Raji (cell line): ENCODE results near the gene SLC38A7.

Experiments
- POLR2A ChIP-seq: IDR thresholded peaks from 2 replicates; pipeline ENCODE4 v1.6.1; 2011; ENCODE audit warnings: low read depth, low read length, control low read depth; ENCODE audit not compliant: insufficient read depth

SLC38A7 gene

GRCh38 chr16:58695368-58695767, 10.8 kb upstream of the SLC38A7 start:
- TF ChIP-seq POLR2A: no peak

- no peak for TF ChIP-seq POLR2A
These were observed 7.9 kb upstream of the SLC38A7 start for GRCh38 chr16:58692450-58692849.

- no peak for TF ChIP-seq POLR2A
These were observed 497 bp upstream of the SLC38A7 start for GRCh38 chr16:58685084-58685449.

- TF ChIP-seq POLR2A: no peak
These were observed 593 bp downstream of the SLC38A7 start for GRCh38 chr16:58684001-58684353.

- TF ChIP-seq POLR2A: no peak
These were observed 4.8 kb downstream of the SLC38A7 start for GRCh38 chr16:58679763-58680162.

- TF ChIP-seq POLR2A: no peak
These were observed 5.9 kb downstream of the SLC38A7 start for GRCh38 chr16:58678716-58679115.

- no peak for TF ChIP-seq POLR2A
These were observed 6.3 kb downstream of the SLC38A7 start for GRCh38 chr16:58678269-58678668.

GRCh38 chr16:58670946-58671583, 13.5 kb downstream of the SLC38A7 start:
- TF ChIP-seq POLR2A: no peak

GRCh38 chr16:58670177-58670576, 14.4 kb downstream of the SLC38A7 start:
- TF ChIP-seq POLR2A: no peak

- no peak for TF ChIP-seq POLR2A
These were observed 19.4 kb downstream of the SLC38A7 start for GRCh38 chr16:58665200-58665599.

GRCh38 chr16:58661199-58661830, 23.3 kb downstream of the SLC38A7 start:
- TF ChIP-seq POLR2A: no peak

- TF ChIP-seq POLR2A: no peak
These were observed 25.8 kb downstream of the SLC38A7 start for GRCh38 chr16:58658796-58659211.

- no peak for TF ChIP-seq POLR2A
These were observed 27.7 kb downstream of the SLC38A7 start for GRCh38 chr16:58656899-58657298.

GRCh38 chr16:58655215-58655596, 29.4 kb downstream of the SLC38A7 start:
- TF ChIP-seq POLR2A: no peak

- no peak for TF ChIP-seq POLR2A
These were observed 29.9 kb downstream of the SLC38A7 start for GRCh38 chr16:58654560-58655214.

- no peak for TF ChIP-seq POLR2A
These were observed 31.8 kb downstream of the SLC38A7 start for GRCh38 chr16:58652741-58653140.
